HepG2 (cell line): ENCODE data around the gene FANCE. TPM values are rescaled to one million over a fixed set of nuclear protein-coding genes. Genes with fewer than 3 reads are reported as not detected.

ENCODE experiments used
- CC2D1A ChIP-seq: sonication (generic); formaldehyde crosslinking; IDR thresholded peaks from 2 replicates; pipeline ENCODE4 v1.8.1; 2023; ENCODE audit warnings: mild to moderate bottlenecking, missing genetic modification reagents
- CCDC6 ChIP-seq: sonication (generic); formaldehyde crosslinking; IDR thresholded peaks from 2 replicates; pipeline ENCODE4 v1.8.1; 2022; ENCODE audit warnings: mild to moderate bottlenecking, missing genetic modification reagents, moderate library complexity
- EED ChIP-seq: sonication (generic); formaldehyde crosslinking; IDR thresholded peaks from 2 replicates; pipeline ENCODE4 v1.5.0; 2020; ENCODE audit warnings: mild to moderate bottlenecking, missing genetic modification reagents
- FOSL1 ChIP-seq: sonication (generic); formaldehyde crosslinking; IDR thresholded peaks from 2 replicates; pipeline ENCODE4 v1.9.0; 2021; ENCODE audit warnings: missing genetic modification reagents, borderline replicate concordance
- FOXK2 ChIP-seq: fragments of 450-650 bp; IDR thresholded peaks from 2 replicates; pipeline ENCODE4 v1.6.1; 2016
- HBP1 ChIP-seq: IDR thresholded peaks from 2 replicates; pipeline ENCODE4 v1.6.1; 2016; ENCODE audit warnings: low read depth, control low read depth
- JARID2 ChIP-seq: sonication (generic); formaldehyde crosslinking; IDR thresholded peaks from 2 replicates; pipeline ENCODE4 v1.8.1; 2023; ENCODE audit warnings: missing genetic modification reagents, inconsistent platforms; ENCODE audit not compliant: insufficient replicate concordance
- NFE2L1 ChIP-seq: sonication (generic); formaldehyde crosslinking; IDR thresholded peaks from 2 replicates; pipeline ENCODE4 v1.4.0; 2020; ENCODE audit warnings: missing genetic modification reagents, mild to moderate bottlenecking, borderline replicate concordance
- RBFOX2 ChIP-seq: fragments of 200-400 bp; formaldehyde crosslinking; IDR thresholded peaks from 2 replicates; pipeline ENCODE4 v1.6.1; 2017; ENCODE audit warnings: low read depth, mild to moderate bottlenecking, low read length
- ZBTB4 ChIP-seq: sonication (generic); formaldehyde crosslinking; IDR thresholded peaks from 2 replicates; pipeline ENCODE4 v1.4.0; 2020; ENCODE audit warnings: missing genetic modification reagents, mild to moderate bottlenecking, borderline replicate concordance
- ZNF136 ChIP-seq: sonication (generic); formaldehyde crosslinking; IDR thresholded peaks from 2 replicates; pipeline ENCODE4 v1.8.1; 2022; ENCODE audit warnings: low read depth, mild to moderate bottlenecking, moderate library complexity, missing genetic modification reagents
- ZNF142 ChIP-seq: sonication (generic); formaldehyde crosslinking; IDR thresholded peaks from 2 replicates; pipeline ENCODE4 v1.4.0; 2020; ENCODE audit warnings: missing genetic modification reagents
- ZNF18 ChIP-seq: sonication (generic); formaldehyde crosslinking; IDR thresholded peaks from 2 replicates; pipeline ENCODE4 v1.8.0; 2022; ENCODE audit warnings: mild to moderate bottlenecking, missing genetic modification reagents; ENCODE audit not compliant: insufficient replicate concordance
- ZNF235 ChIP-seq: sonication (generic); formaldehyde crosslinking; IDR thresholded peaks from 2 replicates; pipeline ENCODE4 v1.8.1; 2023; ENCODE audit warnings: mild to moderate bottlenecking, missing genetic modification reagents, borderline replicate concordance
- ZNF24 ChIP-seq: fragments of 450-650 bp; IDR thresholded peaks from 2 replicates; pipeline ENCODE4 v1.6.1; 2017; ENCODE audit warnings: antibody characterized with exemption, mild to moderate bottlenecking
- ZNF563 ChIP-seq: sonication (generic); formaldehyde crosslinking; IDR thresholded peaks from 2 replicates; pipeline ENCODE4 v1.8.0; 2022; ENCODE audit warnings: mild to moderate bottlenecking, moderate library complexity, missing genetic modification reagents
- ZNF644 ChIP-seq: IDR thresholded peaks from 2 replicates; pipeline ENCODE4 v1.6.1; 2016; ENCODE audit warnings: low read depth
- polyA plus RNA-seq, 8 experiments: library from polyadenylated mRNA; depleted of rRNA in 3 of 8; stranded (reverse) in 7 of 8; unstranded in 1 of 8; fragments of >200 nt; fragmentation: Illumina TruSeq in 4 of 8; extraction: Trizol in 4 of 8; gene quantifications; 2 replicates each; pipeline versions ENCODE4 v1.2.1 to v1.2.3, GENCODE V29; 2011 to 2016; ENCODE audit warnings: low read depth in 4 of 8, missing spikeins in 1 of 8, mixed read lengths in 1 of 8; ENCODE audit not compliant: insufficient read depth in 1 of 8
- total RNA-seq, 5 experiments: library from RNA; depleted of rRNA; stranded (reverse); fragments of >200 nt; fragmentation: Illumina TruSeq; extraction: Trizol; gene quantifications; 2 replicates each; pipeline ENCODE4 v1.2.3, GENCODE V29; 2016; ENCODE audit warnings: low read depth in 1 of 5

Gene FANCE
- total and polyA plus RNA-seq, 2 of the 13 experiments (the other 11 are each of a cell fraction or from before 2014, with no cell fraction given): 7.1 to 11.2 TPM

GRCh38 chr6:35496036-35496840 is 44.1 kb downstream of the FANCE start (continued):
- TF ChIP-seq ZNF235 (CRISPR knock-in tag): no peak
- TF ChIP-seq NFE2L1: no peak
- no peak for TF ChIP-seq FOSL1 (CRISPR knock-in tag)
- TF ChIP-seq EED: no peak
- TF ChIP-seq ZNF563 (CRISPR knock-in tag): 0 out of 2 replicates have a peak, but pooled peaks have one; percentile 35
- peak; percentile 86 for TF ChIP-seq RBFOX2
- TF ChIP-seq HBP1: 0 out of 2 replicates have a peak, but pooled peaks have one; percentile 21
- TF ChIP-seq JARID2 (CRISPR knock-in tag): no peak
- no peak for TF ChIP-seq ZNF644 (CRISPR knock-in tag)
- TF ChIP-seq ZBTB4 (CRISPR knock-in tag): no peak
- 0 out of 2 replicates have a peak, but pooled peaks have one; percentile 58 for TF ChIP-seq CCDC6 (CRISPR knock-in tag)
- TF ChIP-seq ZNF24: no peak
- no peak for TF ChIP-seq CC2D1A (CRISPR knock-in tag)
- TF ChIP-seq ZNF142: peak; percentile 86
- no peak for TF ChIP-seq ZNF136
- TF ChIP-seq FOXK2: no peak
- no peak for TF ChIP-seq ZNF18 (CRISPR knock-in tag)
